ENCODE results near the gene MYO1D.

DNA sequence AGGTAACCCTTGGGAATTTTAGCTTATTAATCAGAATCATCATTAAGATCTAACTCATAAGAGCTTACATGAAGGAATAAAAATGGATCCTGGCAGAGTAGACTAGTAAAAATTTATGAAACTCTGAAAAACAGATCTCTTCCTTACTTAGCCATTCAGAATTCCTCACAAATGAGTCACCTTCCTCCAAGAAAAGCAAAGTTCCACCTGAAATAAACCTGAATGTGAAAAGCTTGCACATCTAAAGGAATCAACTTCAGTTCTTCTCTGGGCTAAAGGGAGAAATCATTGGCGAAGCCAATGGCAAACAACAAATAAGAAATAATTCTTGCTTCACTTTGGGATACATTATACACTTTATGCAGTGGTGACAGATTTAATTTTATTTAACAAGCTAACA lies 22.7 kb downstream of the MYO1D start:
- TF ChIP-seq, protein P1, sequence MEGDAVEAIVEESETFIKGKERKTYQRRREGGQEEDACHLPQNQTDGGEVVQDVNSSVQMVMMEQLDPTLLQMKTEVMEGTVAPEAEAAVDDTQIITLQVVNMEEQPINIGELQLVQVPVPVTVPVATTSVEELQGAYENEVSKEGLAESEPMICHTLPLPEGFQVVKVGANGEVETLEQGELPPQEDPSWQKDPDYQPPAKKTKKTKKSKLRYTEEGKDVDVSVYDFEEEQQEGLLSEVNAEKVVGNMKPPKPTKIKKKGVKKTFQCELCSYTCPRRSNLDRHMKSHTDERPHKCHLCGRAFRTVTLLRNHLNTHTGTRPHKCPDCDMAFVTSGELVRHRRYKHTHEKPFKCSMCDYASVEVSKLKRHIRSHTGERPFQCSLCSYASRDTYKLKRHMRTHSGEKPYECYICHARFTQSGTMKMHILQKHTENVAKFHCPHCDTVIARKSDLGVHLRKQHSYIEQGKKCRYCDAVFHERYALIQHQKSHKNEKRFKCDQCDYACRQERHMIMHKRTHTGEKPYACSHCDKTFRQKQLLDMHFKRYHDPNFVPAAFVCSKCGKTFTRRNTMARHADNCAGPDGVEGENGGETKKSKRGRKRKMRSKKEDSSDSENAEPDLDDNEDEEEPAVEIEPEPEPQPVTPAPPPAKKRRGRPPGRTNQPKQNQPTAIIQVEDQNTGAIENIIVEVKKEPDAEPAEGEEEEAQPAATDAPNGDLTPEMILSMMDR (IDR thresholded peaks at IDR 0.05; ENCODE audit: low read depth, low read length, missing input control) = no peak
- TF ChIP-seq TAF1 (conservative IDR thresholded peaks at IDR 0.05) = no peak

Measured in liver (tissue), 3 donors.